AG04449 (cell line): ENCODE data around the gene UBTD1.

Experiments used
- CTCF ChIA-PET: fragments of 350-600 bp; formaldehyde crosslinking; extraction: SDS; loops from one replicate; lab custom pipeline; 2021; ENCODE audit warnings: antibody characterized with exemption; lab: Yijun Ruan, JAX
- POLR2A ChIA-PET: fragments of 400-600, 350-600 bp; formaldehyde crosslinking; extraction: SDS; loops from one replicate; lab custom pipeline; 2020; ENCODE audit warnings: antibody characterized with exemption, inconsistent platforms; lab: Yijun Ruan, JAX
- DNase-seq: peaks from one replicate; pipeline ENCODE4 v3.0.0-alpha.2; 2010; ENCODE audit warnings: low read depth, low spot score
- H3K4me3 ChIP-seq: 2 replicates; pipeline ENCODE4 v1.5.1; 2011; ENCODE audit warnings: low read depth, mild to moderate bottlenecking, control low read depth, low read length
- CTCF ChIP-seq: IDR thresholded peaks from one replicate; pipeline ENCODE4 v1.5.1; 2011; ENCODE audit warnings: mild to moderate bottlenecking, moderate library complexity, low read length, control low read depth, inconsistent platforms; ENCODE audit not compliant: insufficient read depth; ENCODE audit errors: missing control alignments

The UBTD1 gene

GRCh38 chr10:97517778-97518300, 19.1 kb downstream of the UBTD1 start:
- ChIA-PET POLR2A (no interaction called here), CTCF (interaction anchor here (2.7 to 5.8 kb wide), 2 partner anchors 16 to 21 kb away, joined by 9 to 36 read pairs; no protein-coding TSS in a partner anchor)
- no peak for DNase-seq
- no peak for TF ChIP-seq CTCF
- H3K4me3 ChIP-seq: no peak overlapping the region

- no peak for DNase-seq
Measured at GRCh38 chr10:97518301-97519043, 19.7 kb downstream of the UBTD1 start.

GRCh38 chr10:97519342-97519741, 20.6 kb downstream of the UBTD1 start:
- no peak for DNase-seq
- CTCF ChIA-PET: interaction anchor here (1.2 to 5.8 kb wide), 3 partner anchors 11 to 20 kb away, joined by 3 to 36 read pairs (median 9); no protein-coding TSS in a partner anchor
- no peak for TF ChIP-seq CTCF
- POLR2A ChIA-PET: no interaction called here
- H3K4me3 ChIP-seq: no peak overlapping the region

More at GRCh38 chr10:97518301-97519043, 19.7 kb downstream of the UBTD1 start:
- POLR2A ChIA-PET: no interaction called here
- no peak for TF ChIP-seq CTCF
- CTCF ChIA-PET: interaction anchor here (2.7 to 5.8 kb wide), 2 partner anchors 16 to 21 kb away, joined by 9 to 36 read pairs; no protein-coding TSS in a partner anchor
- no peak overlapping the region for H3K4me3 ChIP-seq

GRCh38 chr10:97520520-97520919, 21.8 kb downstream of the UBTD1 start:
- TF ChIP-seq CTCF: no peak
- CTCF ChIA-PET: interaction anchor here (1.3 to 5.8 kb wide), 4 partner anchors 14 to 33 kb away, joined by 3 to 36 read pairs (median 6); no protein-coding TSS in a partner anchor
- H3K4me3 ChIP-seq: no peak overlapping the region
- POLR2A ChIA-PET: no interaction called here
- DNase-seq: no peak

- POLR2A ChIA-PET: interaction anchor here (1.6 kb wide), 1 partner anchor 12 kb away, joined by 5 read pairs; no protein-coding TSS in a partner anchor
- TF ChIP-seq CTCF: no peak
- no peak for DNase-seq
- CTCF ChIA-PET: interaction anchor here (1.3 to 5.8 kb wide), 4 partner anchors 13 to 33 kb away, joined by 3 to 36 read pairs (median 4); no protein-coding TSS in a partner anchor
- no peak overlapping the region for H3K4me3 ChIP-seq
Measured at GRCh38 chr10:97520978-97521761, 22.4 kb downstream of the UBTD1 start.
